22Rv1 (cell line): Measurements from ENCODE around the gene MAGI2.
A peak's percentile ranks its signal among the peaks of the same experiment; 100 is the strongest.

Experiments
- H3K27ac ChIP-seq: fragments of 450-650 bp; 2 replicates; pipeline ENCODE4 v1.5.1; 2017
- ZFX ChIP-seq: fragments of 450-650 bp; IDR thresholded peaks from 2 replicates; pipeline ENCODE4 v1.6.1; 2017; ENCODE audit warnings: antibody characterized with exemption, borderline replicate concordance
- TF ChIP-seq, protein P1 (sequence below): fragments of 450-650 bp; IDR thresholded peaks from 2 replicates; pipeline ENCODE4 v1.5.1; 2017; ENCODE audit warnings: mild to moderate bottlenecking

Gene MAGI2

DNA sequence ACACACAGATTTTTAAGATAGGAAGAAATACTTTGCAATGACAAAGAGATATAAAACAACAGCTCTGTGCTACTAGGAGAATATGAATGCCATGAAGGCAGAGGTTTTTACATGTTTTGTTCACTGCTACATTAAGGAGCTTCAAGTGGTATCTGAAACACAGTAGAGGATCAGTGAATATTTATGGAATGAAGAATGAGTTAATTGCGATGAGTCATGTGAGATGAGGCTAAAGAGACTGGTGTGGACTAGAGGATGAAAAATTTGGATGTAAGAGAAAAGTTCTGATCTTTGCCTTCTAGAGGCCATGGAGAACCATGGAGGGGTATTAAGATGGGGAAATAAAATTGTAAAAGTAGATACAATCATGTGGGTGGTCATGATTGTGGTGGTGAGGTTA lies 1220.7 kb downstream of the MAGI2 start:
- no peak for TF ChIP-seq ZFX
- TF ChIP-seq, protein P1, sequence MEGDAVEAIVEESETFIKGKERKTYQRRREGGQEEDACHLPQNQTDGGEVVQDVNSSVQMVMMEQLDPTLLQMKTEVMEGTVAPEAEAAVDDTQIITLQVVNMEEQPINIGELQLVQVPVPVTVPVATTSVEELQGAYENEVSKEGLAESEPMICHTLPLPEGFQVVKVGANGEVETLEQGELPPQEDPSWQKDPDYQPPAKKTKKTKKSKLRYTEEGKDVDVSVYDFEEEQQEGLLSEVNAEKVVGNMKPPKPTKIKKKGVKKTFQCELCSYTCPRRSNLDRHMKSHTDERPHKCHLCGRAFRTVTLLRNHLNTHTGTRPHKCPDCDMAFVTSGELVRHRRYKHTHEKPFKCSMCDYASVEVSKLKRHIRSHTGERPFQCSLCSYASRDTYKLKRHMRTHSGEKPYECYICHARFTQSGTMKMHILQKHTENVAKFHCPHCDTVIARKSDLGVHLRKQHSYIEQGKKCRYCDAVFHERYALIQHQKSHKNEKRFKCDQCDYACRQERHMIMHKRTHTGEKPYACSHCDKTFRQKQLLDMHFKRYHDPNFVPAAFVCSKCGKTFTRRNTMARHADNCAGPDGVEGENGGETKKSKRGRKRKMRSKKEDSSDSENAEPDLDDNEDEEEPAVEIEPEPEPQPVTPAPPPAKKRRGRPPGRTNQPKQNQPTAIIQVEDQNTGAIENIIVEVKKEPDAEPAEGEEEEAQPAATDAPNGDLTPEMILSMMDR, result no peak
- H3K27ac ChIP-seq, result no peak overlapping the region

DNA sequence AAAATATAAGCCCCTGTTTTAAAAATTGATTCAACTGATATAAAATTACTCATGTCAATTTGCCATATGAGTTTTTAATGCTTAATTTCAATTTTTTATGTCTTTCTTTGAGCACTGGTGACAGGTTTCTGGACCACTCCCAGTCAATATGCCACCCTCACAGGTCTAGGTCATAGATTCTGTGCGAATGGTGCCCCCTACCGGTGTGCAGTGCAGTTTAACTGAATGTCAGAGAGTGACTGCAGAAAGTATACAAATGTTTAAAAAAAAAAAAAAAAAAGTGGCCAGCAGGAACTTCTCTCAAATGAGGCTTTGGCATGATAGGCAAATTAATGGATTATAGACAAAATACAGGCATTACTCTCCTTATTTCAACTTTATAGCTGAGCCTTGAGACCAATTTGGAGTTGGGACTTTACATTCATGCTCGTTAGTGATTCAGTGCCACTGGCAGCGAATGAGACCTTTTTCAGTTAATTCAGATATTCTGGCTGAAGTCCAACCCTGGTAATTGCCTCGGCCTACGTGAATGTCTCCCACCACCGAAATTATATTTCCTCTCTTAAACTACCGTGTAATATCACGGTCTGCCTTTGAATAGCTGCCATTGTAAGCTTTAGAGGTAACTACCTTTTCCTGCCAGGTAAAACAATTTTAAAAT lies 1227.3 kb downstream of the MAGI2 start:
- TF ChIP-seq, protein P1, result peak; percentile 82
- no peak for TF ChIP-seq ZFX
- no peak overlapping the region for H3K27ac ChIP-seq

DNA sequence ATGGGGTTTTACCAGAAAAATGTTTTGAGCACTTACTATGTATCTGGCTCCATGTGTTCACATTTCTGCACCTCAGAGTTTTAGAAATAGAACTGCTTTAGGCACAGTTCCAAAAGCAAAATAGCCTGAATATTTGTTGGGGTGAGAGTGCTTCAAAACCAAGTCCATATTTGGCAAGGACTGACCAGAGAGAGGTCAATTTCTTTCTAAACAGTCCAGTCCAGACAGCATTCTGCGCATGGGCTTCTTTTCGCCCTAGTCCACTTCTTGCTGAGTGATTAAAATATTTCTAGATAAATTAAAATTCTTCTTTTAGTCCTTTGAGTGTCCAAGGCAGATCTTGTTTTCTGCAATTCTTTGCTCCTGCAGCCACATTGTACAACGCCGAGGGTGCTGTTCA lies 1227.9 kb downstream of the MAGI2 start:
- TF ChIP-seq, protein P1, result no peak
- TF ChIP-seq ZFX, result no peak
- no peak overlapping the region for H3K27ac ChIP-seq

DNA sequence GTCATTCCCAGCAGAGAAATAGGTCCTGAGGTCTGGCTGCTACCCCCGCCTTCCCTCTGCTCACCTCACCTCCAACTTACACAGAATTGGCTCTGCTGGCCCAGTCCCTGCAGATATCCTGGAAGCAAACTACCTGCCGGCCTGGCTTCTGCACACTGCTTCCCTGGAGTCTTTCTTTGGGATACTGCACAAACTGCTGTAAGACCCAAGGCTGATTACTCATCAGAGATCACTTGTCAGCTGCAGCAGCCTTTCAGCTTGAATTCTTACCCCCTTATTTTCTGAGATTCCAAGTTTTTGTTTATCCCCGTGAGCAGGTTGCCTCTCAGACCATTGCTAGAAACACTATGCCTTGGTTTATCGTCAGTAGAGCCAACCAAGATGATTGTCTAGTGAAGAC lies 1228.5 kb downstream of the MAGI2 start:
- TF ChIP-seq, protein P1, result no peak
- no peak for TF ChIP-seq ZFX
- no peak overlapping the region for H3K27ac ChIP-seq

DNA sequence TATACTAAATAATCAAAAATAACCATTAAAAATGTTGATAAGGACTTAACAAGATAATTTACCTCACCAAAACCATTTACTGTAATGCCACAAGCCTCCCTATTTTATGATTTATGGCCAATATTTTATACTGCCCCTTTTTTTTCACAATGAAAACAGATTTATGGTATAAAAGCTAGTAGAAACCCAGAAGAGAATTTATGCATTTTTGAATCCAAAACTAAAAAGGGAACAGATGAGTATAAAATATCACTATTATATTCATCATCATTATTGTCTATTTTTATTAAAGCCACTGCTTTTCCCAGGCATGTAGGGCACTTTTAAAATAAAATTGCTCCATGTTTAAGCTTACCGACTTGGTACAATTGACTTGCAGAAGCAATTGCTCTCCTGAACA lies 1229.9 kb downstream of the MAGI2 start:
- H3K27ac ChIP-seq, result no peak overlapping the region
- TF ChIP-seq ZFX, result no peak
- TF ChIP-seq, protein P1, result no peak

DNA sequence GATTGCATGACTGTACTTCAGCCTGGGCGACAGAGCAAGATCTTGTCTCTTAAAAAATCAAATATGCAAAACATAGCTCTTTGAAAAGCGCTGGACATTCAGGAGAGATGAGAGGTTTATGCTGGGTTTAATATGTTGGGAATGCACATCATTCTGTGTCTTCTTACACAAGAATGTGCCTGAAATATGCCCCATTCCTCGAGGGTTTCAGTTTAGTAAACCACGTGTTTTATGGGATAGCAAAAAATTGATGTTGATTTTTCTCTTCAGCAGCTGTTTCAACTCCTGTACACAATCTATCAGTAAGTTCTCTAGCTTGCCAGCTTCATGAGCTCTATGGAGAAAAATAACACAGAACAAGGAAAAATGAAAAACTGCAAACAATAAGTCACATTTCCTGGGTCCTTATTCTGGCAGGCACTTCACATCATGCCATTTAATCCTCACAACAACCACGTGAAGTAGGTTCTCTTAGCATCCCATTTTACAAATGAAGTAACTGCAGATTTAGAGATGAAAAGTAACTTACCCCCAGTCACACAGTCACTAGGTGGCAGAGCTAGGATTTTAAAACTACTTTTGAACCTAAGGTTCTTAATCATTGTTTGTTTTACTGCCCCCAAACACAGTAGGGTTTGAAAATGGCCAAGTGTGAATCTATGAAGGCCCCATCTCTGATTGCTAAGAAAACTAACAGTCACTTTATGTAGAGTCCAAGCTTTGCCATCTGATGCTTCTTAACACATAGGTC lies 1231.3 kb downstream of the MAGI2 start:
- H3K27ac ChIP-seq, result no peak overlapping the region
- TF ChIP-seq, protein P1, result peak; percentile 13
- no peak for TF ChIP-seq ZFX

DNA sequence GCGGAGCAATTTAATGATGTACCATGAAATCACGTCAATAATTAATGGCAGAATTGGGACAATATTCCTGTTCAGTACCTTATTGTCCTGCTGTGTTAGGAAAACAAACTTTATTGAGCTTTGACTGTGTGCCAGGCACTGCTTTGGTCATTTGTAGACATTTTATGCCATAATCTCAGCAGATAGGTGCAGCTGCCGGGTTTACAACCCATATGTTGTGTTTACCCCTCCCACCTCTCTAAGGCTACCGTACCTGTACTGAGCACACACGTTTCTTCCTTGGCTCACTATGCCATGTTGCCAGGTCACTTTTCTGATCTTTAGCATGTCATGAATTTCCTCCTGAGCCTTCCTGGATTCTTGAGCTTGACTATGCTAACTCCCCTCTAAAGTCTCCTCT lies 1232.7 kb downstream of the MAGI2 start:
- TF ChIP-seq, protein P1, result no peak
- no peak for TF ChIP-seq ZFX
- H3K27ac ChIP-seq, result no peak overlapping the region
